HL-60 (cell line): ENCODE results near the gene RUNX1.

Experiments
- TF ChIP-seq, protein P1 (sequence below): IDR thresholded peaks from one replicate; pipeline ENCODE4 v1.5.1; 2011; ENCODE audit warnings: low read length, control low read depth, inconsistent platforms; ENCODE audit not compliant: insufficient read depth
- TF ChIP-seq, protein P2 (sequence below): IDR thresholded peaks from 2 replicates; pipeline ENCODE4 v1.6.1; 2012; ENCODE audit warnings: low read depth; ENCODE audit not compliant: insufficient replicate concordance

DNA sequence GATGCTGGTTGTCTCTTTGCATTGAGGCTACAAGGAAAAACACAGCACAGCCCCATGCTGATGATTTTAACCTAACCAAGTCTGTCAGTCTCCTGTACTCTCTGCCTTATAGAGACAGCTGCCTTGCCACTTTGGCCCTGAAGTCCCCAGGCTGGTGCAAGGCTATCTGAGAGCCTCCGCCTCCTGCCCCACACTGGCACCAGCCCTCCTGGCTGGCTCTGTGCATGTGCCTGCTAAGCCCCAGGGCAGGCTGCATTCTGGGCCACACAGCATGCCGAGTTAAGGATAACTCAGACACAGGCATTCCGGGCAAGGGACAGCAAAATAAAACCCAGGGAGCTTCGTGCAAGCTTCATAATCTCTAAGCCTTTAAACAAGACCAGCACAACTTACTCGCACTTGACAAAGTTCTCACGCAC, 910 bp downstream of the RUNX1 start:
- TF ChIP-seq, protein P1, sequence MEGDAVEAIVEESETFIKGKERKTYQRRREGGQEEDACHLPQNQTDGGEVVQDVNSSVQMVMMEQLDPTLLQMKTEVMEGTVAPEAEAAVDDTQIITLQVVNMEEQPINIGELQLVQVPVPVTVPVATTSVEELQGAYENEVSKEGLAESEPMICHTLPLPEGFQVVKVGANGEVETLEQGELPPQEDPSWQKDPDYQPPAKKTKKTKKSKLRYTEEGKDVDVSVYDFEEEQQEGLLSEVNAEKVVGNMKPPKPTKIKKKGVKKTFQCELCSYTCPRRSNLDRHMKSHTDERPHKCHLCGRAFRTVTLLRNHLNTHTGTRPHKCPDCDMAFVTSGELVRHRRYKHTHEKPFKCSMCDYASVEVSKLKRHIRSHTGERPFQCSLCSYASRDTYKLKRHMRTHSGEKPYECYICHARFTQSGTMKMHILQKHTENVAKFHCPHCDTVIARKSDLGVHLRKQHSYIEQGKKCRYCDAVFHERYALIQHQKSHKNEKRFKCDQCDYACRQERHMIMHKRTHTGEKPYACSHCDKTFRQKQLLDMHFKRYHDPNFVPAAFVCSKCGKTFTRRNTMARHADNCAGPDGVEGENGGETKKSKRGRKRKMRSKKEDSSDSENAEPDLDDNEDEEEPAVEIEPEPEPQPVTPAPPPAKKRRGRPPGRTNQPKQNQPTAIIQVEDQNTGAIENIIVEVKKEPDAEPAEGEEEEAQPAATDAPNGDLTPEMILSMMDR = no peak
- TF ChIP-seq, protein P2, sequence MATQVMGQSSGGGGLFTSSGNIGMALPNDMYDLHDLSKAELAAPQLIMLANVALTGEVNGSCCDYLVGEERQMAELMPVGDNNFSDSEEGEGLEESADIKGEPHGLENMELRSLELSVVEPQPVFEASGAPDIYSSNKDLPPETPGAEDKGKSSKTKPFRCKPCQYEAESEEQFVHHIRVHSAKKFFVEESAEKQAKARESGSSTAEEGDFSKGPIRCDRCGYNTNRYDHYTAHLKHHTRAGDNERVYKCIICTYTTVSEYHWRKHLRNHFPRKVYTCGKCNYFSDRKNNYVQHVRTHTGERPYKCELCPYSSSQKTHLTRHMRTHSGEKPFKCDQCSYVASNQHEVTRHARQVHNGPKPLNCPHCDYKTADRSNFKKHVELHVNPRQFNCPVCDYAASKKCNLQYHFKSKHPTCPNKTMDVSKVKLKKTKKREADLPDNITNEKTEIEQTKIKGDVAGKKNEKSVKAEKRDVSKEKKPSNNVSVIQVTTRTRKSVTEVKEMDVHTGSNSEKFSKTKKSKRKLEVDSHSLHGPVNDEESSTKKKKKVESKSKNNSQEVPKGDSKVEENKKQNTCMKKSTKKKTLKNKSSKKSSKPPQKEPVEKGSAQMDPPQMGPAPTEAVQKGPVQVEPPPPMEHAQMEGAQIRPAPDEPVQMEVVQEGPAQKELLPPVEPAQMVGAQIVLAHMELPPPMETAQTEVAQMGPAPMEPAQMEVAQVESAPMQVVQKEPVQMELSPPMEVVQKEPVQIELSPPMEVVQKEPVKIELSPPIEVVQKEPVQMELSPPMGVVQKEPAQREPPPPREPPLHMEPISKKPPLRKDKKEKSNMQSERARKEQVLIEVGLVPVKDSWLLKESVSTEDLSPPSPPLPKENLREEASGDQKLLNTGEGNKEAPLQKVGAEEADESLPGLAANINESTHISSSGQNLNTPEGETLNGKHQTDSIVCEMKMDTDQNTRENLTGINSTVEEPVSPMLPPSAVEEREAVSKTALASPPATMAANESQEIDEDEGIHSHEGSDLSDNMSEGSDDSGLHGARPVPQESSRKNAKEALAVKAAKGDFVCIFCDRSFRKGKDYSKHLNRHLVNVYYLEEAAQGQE = no peak
